Upper lobe of left lung (tissue), 4 donors: ENCODE data around the gene DNAH10.

ENCODE experiments used
- EP300 ChIP-seq, 4 donors: sonication (generic); formaldehyde crosslinking; IDR thresholded peaks; one replicate each; pipeline ENCODE4 v1.5.1; 2017; ENCODE audit warnings: antibody characterized with exemption in 4 of 4, control low read depth in 2 of 4
- POLR2AphosphoS5 ChIP-seq, 2 donors: sonication (generic); formaldehyde crosslinking; IDR thresholded peaks; one replicate each; pipeline ENCODE4 v1.5.1; 2017; ENCODE audit warnings: antibody characterized with exemption in 2 of 2
- TF ChIP-seq, protein P1 (sequence below), 6 experiments: fragments of 450-650 bp in 4 of 6; fragments of 200-600 bp in 2 of 6; sonication (generic) in 2 of 6; IDR thresholded peaks; one replicate each; pipeline ENCODE4 v1.5.1; 2016 to 2019; ENCODE audit warnings: antibody characterized with exemption in 6 of 6

- TF ChIP-seq, protein P1, sequence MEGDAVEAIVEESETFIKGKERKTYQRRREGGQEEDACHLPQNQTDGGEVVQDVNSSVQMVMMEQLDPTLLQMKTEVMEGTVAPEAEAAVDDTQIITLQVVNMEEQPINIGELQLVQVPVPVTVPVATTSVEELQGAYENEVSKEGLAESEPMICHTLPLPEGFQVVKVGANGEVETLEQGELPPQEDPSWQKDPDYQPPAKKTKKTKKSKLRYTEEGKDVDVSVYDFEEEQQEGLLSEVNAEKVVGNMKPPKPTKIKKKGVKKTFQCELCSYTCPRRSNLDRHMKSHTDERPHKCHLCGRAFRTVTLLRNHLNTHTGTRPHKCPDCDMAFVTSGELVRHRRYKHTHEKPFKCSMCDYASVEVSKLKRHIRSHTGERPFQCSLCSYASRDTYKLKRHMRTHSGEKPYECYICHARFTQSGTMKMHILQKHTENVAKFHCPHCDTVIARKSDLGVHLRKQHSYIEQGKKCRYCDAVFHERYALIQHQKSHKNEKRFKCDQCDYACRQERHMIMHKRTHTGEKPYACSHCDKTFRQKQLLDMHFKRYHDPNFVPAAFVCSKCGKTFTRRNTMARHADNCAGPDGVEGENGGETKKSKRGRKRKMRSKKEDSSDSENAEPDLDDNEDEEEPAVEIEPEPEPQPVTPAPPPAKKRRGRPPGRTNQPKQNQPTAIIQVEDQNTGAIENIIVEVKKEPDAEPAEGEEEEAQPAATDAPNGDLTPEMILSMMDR (IDR thresholded peaks at IDR 0.05) = no peak
- TF ChIP-seq EP300 (IDR thresholded peaks at IDR 0.05) (no peak), POLR2AphosphoS5 (IDR thresholded peaks at IDR 0.05) (no peak)
Observed at GRCh38 chr12:123721245-123721644, 40.9 kb upstream of the DNAH10 start.
